Activated T-helper 1 cell treated with anti-CD3 and anti-CD28 coated beads, Interleukin-12 subunit alpha, Interleukin-12 subunit beta, Interleukin-2, Interleukin-4 antibody, amounts not matched to agents 30 ng/mL and 10 ng/mL and 1 ng/mL, durations not matched to agents 14 hours and 24 hours and 36 hours (primary cell): ENCODE data around the gene RAB5A. TPM values are rescaled to one million over a fixed set of nuclear protein-coding genes. Genes with fewer than 3 reads are reported as not detected.
"Not testable (repeated sequence)": the region's sequence is repeated elsewhere in the genome, so short reads cannot be mapped to it uniquely, and the experiment has no call there.

ENCODE experiments used
- DNase-seq: peaks from one replicate; pipeline ENCODE4 v3.0.0; 2021; ENCODE audit warnings: low spot score
- H3K27ac Mint-ChIP-seq: one replicate; pipeline ENCODE4 v1.8.0; 2021; ENCODE audit warnings: mild to moderate bottlenecking, mixed read lengths
- H3K27me3 Mint-ChIP-seq: one replicate; pipeline ENCODE4 v1.8.0; 2022; ENCODE audit warnings: mild to moderate bottlenecking, moderate library complexity, mixed read lengths; ENCODE audit not compliant: insufficient read depth
- H3K36me3 Mint-ChIP-seq: one replicate; pipeline ENCODE4 v1.8.0; 2021; ENCODE audit warnings: low read depth, mixed read lengths
- H3K4me1 Mint-ChIP-seq: one replicate; pipeline ENCODE4 v1.8.0; 2021; ENCODE audit warnings: low read depth, mixed read lengths
- H3K4me3 Mint-ChIP-seq: one replicate; pipeline ENCODE4 v1.8.0; 2021; ENCODE audit warnings: mild to moderate bottlenecking, moderate library complexity, mixed read lengths
- H3K9me3 Mint-ChIP-seq: one replicate; pipeline ENCODE4 v1.8.0; 2021; ENCODE audit warnings: mixed read lengths
- intact Hi-C: fragments of 100-400 bp; cut with micrococcal nuclease; formaldehyde crosslinking; loops from one replicate; pipeline ENCODE4 v1.15.1; 2024
- total RNA-seq: library from RNA; stranded (reverse); gene quantifications from 2 replicates; pipeline ENCODE4 v1.2.3, GENCODE V29; 2022

Gene RAB5A
- total RNA-seq, 1 donor from 2014 or later = 62.2 TPM

GRCh38 chr3:19959505-19959904, 12.6 kb downstream of the RAB5A start:
- Mint-ChIP-seq H3K36me3 (peaks cover 33% of the 10 kb centered on the region), H3K27ac (no peak overlapping the region), H3K4me1 (peaks cover 17% of the 10 kb centered on the region), H3K9me3 (no peaks in the 10 kb centered on the region), H3K27me3 (no peaks in the 10 kb centered on the region), H3K4me3 (no peak overlapping the region)
- DNase-seq = no peak
- intact Hi-C loops = no loop called here

- DNase-seq = no peak
- Mint-ChIP-seq H3K27ac (no peak overlapping the region), H3K36me3 (peaks cover 25% of the 10 kb centered on the region), H3K4me3 (no peak overlapping the region), H3K9me3 (no peaks in the 10 kb centered on the region), H3K4me1 (peaks cover 17% of the 10 kb centered on the region), H3K27me3 (no peaks in the 10 kb centered on the region)
- intact Hi-C loops = no loop called here
Measured at GRCh38 chr3:19960696-19961095, 13.8 kb downstream of the RAB5A start.

DNA sequence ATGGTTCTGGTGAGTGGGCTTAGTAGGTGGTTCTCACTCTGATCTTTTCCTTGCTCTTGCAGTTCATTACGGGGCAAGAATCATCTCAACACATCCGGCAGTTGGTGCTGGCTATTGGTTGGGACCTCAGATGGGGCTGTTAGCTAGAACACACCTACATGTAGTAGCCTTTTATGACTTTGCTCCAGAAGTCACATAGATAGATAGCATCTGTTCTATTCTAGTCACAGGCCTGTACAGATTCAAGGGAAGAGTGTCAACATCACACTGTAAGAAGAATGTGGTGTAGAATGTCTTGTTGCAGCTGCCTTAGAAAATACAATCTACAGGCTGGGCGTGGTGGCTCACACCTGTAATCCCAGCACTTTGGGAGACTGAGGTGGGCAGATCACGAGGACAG, 15.1 kb downstream of the RAB5A start:
- no peak overlapping the region for H3K27ac Mint-ChIP-seq
- peaks cover 25% of the 10 kb centered on the region for H3K36me3 Mint-ChIP-seq
- H3K4me1 Mint-ChIP-seq = peaks cover 24% of the 10 kb centered on the region
- H3K27me3 Mint-ChIP-seq = no peaks in the 10 kb centered on the region
- no peaks in the 10 kb centered on the region for H3K9me3 Mint-ChIP-seq
- H3K4me3 Mint-ChIP-seq = no peak overlapping the region
- no peak for DNase-seq
- intact Hi-C loops = no loop called here

DNA sequence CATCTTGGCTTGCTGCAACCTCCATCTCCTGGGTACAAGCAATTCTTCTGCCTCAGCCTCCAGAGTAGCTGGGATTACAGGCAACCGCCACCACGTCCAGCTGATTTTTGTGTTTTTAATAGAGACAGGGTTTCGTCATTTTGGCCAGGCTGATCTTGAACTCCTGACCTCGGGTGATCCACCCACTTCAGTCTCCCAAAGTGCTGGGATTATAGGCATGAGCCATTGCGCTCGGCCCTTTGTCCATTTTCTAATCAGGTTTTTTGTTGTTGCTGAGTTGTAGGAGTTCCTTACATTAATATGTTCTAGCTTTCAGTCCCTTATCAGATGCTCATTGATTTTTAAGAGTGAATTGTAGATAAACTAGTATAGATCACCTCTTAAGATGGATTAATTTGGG, 20.3 kb downstream of the RAB5A start:
- intact Hi-C loops = no loop called here
- peaks cover 23% of the 10 kb centered on the region for H3K36me3 Mint-ChIP-seq

GRCh38 chr3:19967812-19968211, 20.9 kb downstream of the RAB5A start:
- H3K27ac Mint-ChIP-seq = no peak overlapping the region
- no peaks in the 10 kb centered on the region for H3K27me3 Mint-ChIP-seq
- H3K4me3 Mint-ChIP-seq = no peak overlapping the region
- no peak for DNase-seq
- peaks cover 37% of the 10 kb centered on the region for H3K4me1 Mint-ChIP-seq
- H3K9me3 Mint-ChIP-seq = no peaks in the 10 kb centered on the region
- intact Hi-C loops = no loop called here
- H3K36me3 Mint-ChIP-seq = peaks cover 27% of the 10 kb centered on the region

More for the DNA sequence above, 20.3 kb downstream of the RAB5A start:
- no peaks in the 10 kb centered on the region for H3K9me3 Mint-ChIP-seq
- no peaks in the 10 kb centered on the region for H3K27me3 Mint-ChIP-seq
- no peak overlapping the region for H3K4me3 Mint-ChIP-seq
- DNase-seq = no peak
- no peak overlapping the region for H3K27ac Mint-ChIP-seq
- peaks cover 35% of the 10 kb centered on the region for H3K4me1 Mint-ChIP-seq

- intact Hi-C loops = no loop called here
- Mint-ChIP-seq H3K27ac (no peak overlapping the region), H3K36me3 (peaks cover 31% of the 10 kb centered on the region), H3K4me3 (no peak overlapping the region), H3K4me1 (peaks cover 42% of the 10 kb centered on the region), H3K9me3 (no peaks in the 10 kb centered on the region), H3K27me3 (no peaks in the 10 kb centered on the region)
- no peak for DNase-seq
Measured at GRCh38 chr3:19970327-19970726, 23.4 kb downstream of the RAB5A start.

GRCh38 chr3:19972054-19972453, 25.2 kb downstream of the RAB5A start:
- no peaks in the 10 kb centered on the region for H3K9me3 Mint-ChIP-seq
- no peak for DNase-seq
- peaks cover 34% of the 10 kb centered on the region for H3K4me1 Mint-ChIP-seq
- intact Hi-C loops = no loop called here
- H3K27me3 Mint-ChIP-seq = no peaks in the 10 kb centered on the region
- H3K36me3 Mint-ChIP-seq = peaks cover 36% of the 10 kb centered on the region
- no peak overlapping the region for H3K27ac Mint-ChIP-seq
- H3K4me3 Mint-ChIP-seq = no peak overlapping the region

- intact Hi-C loops, DNase-seq, H3K4me1 Mint-ChIP-seq, H3K27me3 Mint-ChIP-seq, H3K4me3 Mint-ChIP-seq, H3K9me3 Mint-ChIP-seq, H3K27ac Mint-ChIP-seq: not testable (repeated sequence)
- peaks cover 14% of the 10 kb centered on the region for H3K36me3 Mint-ChIP-seq
Measured at GRCh38 chr3:19988904-19989303, 42.0 kb downstream of the RAB5A start.

DNA sequence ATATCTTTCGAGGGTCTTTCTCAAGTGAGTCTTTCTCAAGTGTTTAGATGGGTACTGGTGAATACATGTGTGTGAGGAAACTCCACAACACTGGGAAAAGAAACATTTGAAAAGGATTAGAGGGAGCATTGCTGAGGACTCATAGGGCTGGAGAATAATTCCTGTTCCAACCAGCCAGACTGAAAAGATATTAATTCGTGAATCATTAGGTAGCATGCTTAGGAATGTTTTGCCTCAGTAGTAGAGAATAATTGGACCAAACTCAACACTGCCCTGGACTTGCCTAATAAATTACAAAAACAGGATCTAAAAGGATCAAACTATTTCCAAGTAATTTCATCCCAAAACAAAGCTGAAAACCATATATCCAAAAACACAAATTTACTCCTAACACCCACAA, 47.9 kb downstream of the RAB5A start:
- no peaks in the 10 kb centered on the region for H3K4me1 Mint-ChIP-seq
- no peak overlapping the region for H3K27ac Mint-ChIP-seq
- H3K9me3 Mint-ChIP-seq = peaks cover 5% of the 10 kb centered on the region
- H3K36me3 Mint-ChIP-seq = peaks cover 5% of the 10 kb centered on the region
- DNase-seq = no peak
- intact Hi-C loops = no loop called here
- H3K4me3 Mint-ChIP-seq = no peak overlapping the region
- no peaks in the 10 kb centered on the region for H3K27me3 Mint-ChIP-seq

DNA sequence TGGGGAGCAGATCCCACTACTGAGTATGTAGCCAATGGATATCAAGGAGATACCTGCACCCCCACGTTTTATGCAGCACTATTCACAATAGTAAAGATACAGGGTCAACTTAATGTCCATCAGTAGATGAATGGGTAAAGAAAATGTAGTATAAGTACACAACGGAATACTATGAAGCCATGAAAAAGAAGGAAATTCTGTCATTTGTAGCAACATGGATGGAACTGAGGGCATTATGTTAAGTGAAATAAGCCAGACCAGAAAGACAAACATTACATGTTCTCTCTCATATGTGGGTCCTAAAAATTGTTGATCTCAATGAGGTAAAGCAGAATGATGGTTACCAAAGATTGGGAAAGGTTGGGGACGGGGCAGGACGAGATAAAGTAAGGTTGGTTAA, 50.6 kb downstream of the RAB5A start:
- Mint-ChIP-seq H3K4me1 (no peaks in the 10 kb centered on the region), H3K27ac (no peak overlapping the region), H3K4me3 (no peak overlapping the region), H3K27me3 (no peaks in the 10 kb centered on the region), H3K9me3 (peaks cover 5% of the 10 kb centered on the region), H3K36me3 (peaks cover 3% of the 10 kb centered on the region)
- intact Hi-C loops = no loop called here
- no peak for DNase-seq

DNA sequence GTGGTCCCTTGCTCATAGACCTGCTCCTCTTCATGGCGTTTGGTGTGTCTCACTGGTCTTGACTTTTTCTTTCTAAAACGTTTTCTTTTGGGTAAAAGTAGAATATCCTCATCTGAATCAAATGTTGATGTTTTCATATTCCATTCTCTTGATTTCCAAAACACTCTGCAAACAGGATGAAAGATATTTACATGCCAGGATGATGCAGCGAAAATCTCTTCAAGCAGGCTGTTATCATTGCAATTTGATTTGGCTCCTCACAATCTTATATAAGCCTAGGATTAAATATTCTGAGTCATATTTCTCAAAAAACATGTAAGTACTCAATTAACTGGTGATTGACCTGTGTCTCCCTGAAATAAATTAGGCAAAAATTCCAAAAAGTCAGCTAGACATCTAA, 55.0 kb downstream of the RAB5A start:
- Mint-ChIP-seq H3K4me1 (no peaks in the 10 kb centered on the region), H3K36me3 (no peaks in the 10 kb centered on the region)

DNA sequence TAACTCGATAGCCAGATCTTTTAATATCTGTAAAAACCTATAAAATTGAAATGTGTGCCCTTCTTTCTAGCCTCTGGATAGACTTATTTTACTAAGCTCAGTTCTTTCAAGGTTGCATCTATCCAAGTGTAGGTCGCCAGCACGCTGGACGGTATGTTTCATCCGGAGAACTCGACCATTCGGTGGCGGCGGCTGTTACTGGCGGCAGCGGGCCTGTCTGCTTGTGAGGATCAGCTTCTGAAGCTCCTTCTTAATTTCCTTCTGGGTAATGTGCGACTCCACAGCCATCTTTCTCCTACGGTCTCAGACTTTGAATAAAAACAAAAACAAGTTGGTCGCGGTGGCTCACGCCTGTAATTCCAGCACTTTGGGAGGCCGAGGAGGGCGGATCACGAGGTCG, 61.1 kb downstream of the RAB5A start:
- Mint-ChIP-seq H3K9me3 (no peaks in the 10 kb centered on the region), H3K27me3 (no peaks in the 10 kb centered on the region), H3K36me3 (no peaks in the 10 kb centered on the region), H3K4me3 (no peak overlapping the region), H3K4me1 (no peaks in the 10 kb centered on the region), H3K27ac (no peak overlapping the region)
- DNase-seq = no peak
- intact Hi-C loops = no loop called here

More for the DNA sequence above, 55.0 kb downstream of the RAB5A start:
- no peaks in the 10 kb centered on the region for H3K27me3 Mint-ChIP-seq
- DNase-seq = no peak
- no peak overlapping the region for H3K27ac Mint-ChIP-seq
- intact Hi-C loops = no loop called here
- peaks cover 5% of the 10 kb centered on the region for H3K9me3 Mint-ChIP-seq
- H3K4me3 Mint-ChIP-seq = no peak overlapping the region

DNA sequence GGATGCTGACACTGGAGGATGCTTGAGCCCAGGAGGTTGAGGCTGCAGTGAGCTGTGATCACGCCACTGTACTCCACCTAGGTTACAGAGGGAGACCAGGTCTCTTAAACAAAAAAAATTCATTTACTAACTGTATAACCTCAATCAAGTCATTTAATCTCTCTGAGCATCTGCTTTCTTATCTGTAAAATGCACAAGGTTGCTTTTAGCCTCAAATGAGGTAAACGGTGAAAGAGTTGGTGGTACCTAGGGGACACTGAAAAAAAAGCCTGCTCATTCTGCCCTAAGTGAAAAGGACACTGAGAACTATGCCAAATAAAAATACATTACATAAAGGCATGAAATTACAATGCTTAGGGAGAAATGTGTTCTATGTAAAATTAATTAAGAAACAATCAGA, 61.7 kb downstream of the RAB5A start:
- no peaks in the 10 kb centered on the region for H3K27me3 Mint-ChIP-seq
- no peak overlapping the region for H3K27ac Mint-ChIP-seq
- H3K4me3 Mint-ChIP-seq = no peak overlapping the region
- H3K9me3 Mint-ChIP-seq = no peaks in the 10 kb centered on the region
- intact Hi-C loops = no loop called here
- no peak for DNase-seq
- H3K36me3 Mint-ChIP-seq = no peaks in the 10 kb centered on the region
- no peaks in the 10 kb centered on the region for H3K4me1 Mint-ChIP-seq

- no peaks in the 10 kb centered on the region for H3K4me1 Mint-ChIP-seq
- H3K4me3 Mint-ChIP-seq = no peak within 1 kb of the TSS
- no peaks in the 10 kb centered on the region for H3K9me3 Mint-ChIP-seq
- intact Hi-C loops = no loop called here
- H3K27me3 Mint-ChIP-seq = no peaks in the 10 kb centered on the region
- no peak for DNase-seq
- H3K36me3 Mint-ChIP-seq = no peaks in the 10 kb centered on the region
- H3K27ac Mint-ChIP-seq = no peak within 1 kb of the TSS
Measured at GRCh38 chr3:20012164-20012563, 65.3 kb downstream of the RAB5A start, which contains the start of gene PP2D1. Gene PP2D1 (minus strand): TSS chr3:20012264. CDS start chr3:20012072, 192 bp downstream.
